K562 (cell line): ENCODE data around the gene DNAJB12. TPM values are rescaled to one million over a fixed set of nuclear protein-coding genes. Genes with fewer than 3 reads are reported as not detected.

Experiments used
- BRCA1 ChIP-seq, 2 experiments: fragments of 450-650 bp in 1 of 2; sonication (generic) in 1 of 2; formaldehyde crosslinking in 1 of 2; IDR thresholded peaks; 2 replicates each; pipeline versions ENCODE4 v1.5.0 to v1.6.1; 2017 to 2020; ENCODE audit warnings: mild to moderate bottlenecking in 1 of 2, missing genetic modification reagents in 1 of 2
- CHD2 ChIP-seq: IDR thresholded peaks from 2 replicates; pipeline ENCODE4 v1.6.1; 2011; ENCODE audit warnings: low read depth, low read length
- NRF1 ChIP-seq, 2 experiments: fragments of 450-650 bp; IDR thresholded peaks in 1 of 2; conservative IDR thresholded peaks in 1 of 2; 2 replicates each; pipeline ENCODE4 v1.6.1; 2014; ENCODE audit warnings: mild to moderate bottlenecking in 2 of 2
- PRMT5 ChIP-seq: sonication (generic); formaldehyde crosslinking; IDR thresholded peaks from 2 replicates; pipeline ENCODE4 v1.5.0; 2020; ENCODE audit warnings: missing genetic modification reagents
- RERE ChIP-seq: sonication (generic); formaldehyde crosslinking; IDR thresholded peaks from 2 replicates; pipeline ENCODE4 v1.8.0; 2023; ENCODE audit warnings: missing genetic modification reagents, mild to moderate bottlenecking, borderline replicate concordance
- SMARCE1 ChIP-seq: fragments of 450-650 bp; IDR thresholded peaks from 2 replicates; pipeline ENCODE4 v1.7.1; 2016; ENCODE audit warnings: mild to moderate bottlenecking
- TAF9B ChIP-seq: fragments of 450-650 bp; IDR thresholded peaks from 2 replicates; pipeline ENCODE4 v1.6.1; 2018; ENCODE audit warnings: mild to moderate bottlenecking; ENCODE audit not compliant: partially characterized antibody
- ZNF217 ChIP-seq: sonication (generic); formaldehyde crosslinking; IDR thresholded peaks from 2 replicates; pipeline ENCODE4 v1.8.0; 2022; ENCODE audit warnings: mild to moderate bottlenecking, missing genetic modification reagents
- ZNF76 ChIP-seq: fragments of 250-450 bp; sonication (Bioruptor Pico); IDR thresholded peaks from 2 replicates; pipeline ENCODE4 v1.4.0; 2020; ENCODE audit warnings: mild to moderate bottlenecking, moderate library complexity, borderline replicate concordance
- polyA plus RNA-seq, 8 experiments: library from polyadenylated mRNA; depleted of rRNA in 4 of 8; stranded (reverse) in 5 of 8; unstranded in 3 of 8; fragments of >200 nt; fragmentation: Nextera tagmentation in 2 of 8; fragmentation: Illumina TruSeq in 1 of 8; extraction: Ambion mirVana in 2 of 8; extraction: Trizol in 1 of 8; gene quantifications; 2 replicates each; pipeline versions ENCODE4 v1.2.1 to v1.2.3, GENCODE V29; 2011 to 2014; ENCODE audit warnings: inconsistent platforms in 1 of 8, missing spikeins in 1 of 8
- total RNA-seq, 7 experiments: library from RNA; depleted of rRNA in 6 of 7; stranded (reverse); fragments of >200 nt in 6 of 7; fragmentation: Illumina TruSeq in 2 of 7; extraction: Trizol in 2 of 7; gene quantifications; 2 replicates each; pipeline versions ENCODE4 v1.2.1 to v1.2.3, GENCODE V29; 2011 to 2021; ENCODE audit warnings: low replicate concordance in 1 of 7
- TF ChIP-seq, protein P1 (sequence below): fragments of 450-650 bp; IDR thresholded peaks from 2 replicates; pipeline ENCODE4 v1.6.1; 2016; ENCODE audit warnings: low read depth

Gene DNAJB12
- total and polyA plus RNA-seq, 9 of the 15 experiments (the other 6 are each of a cell fraction or from before 2014, with no cell fraction given): 3.5 to 31.5 (median 20.3) TPM

- no peak for TF ChIP-seq SMARCE1
- TF ChIP-seq CHD2: no peak; the same call in 1 of the 2 replicates
- TF ChIP-seq TAF9B: no peak
- no peak for TF ChIP-seq PRMT5 (CRISPR knock-in tag)
- TF ChIP-seq ZNF217 (CRISPR knock-in tag): no peak
- no peak for TF ChIP-seq BRCA1 (IDR thresholded peaks at IDR 0.05)
- TF ChIP-seq BRCA1 (CRISPR knock-in tag; IDR thresholded peaks at IDR 0.05): no peak
- TF ChIP-seq ZNF76 (CRISPR knock-in tag): peak; percentile 70; the same call in 1 of the 2 replicates
- no peak for TF ChIP-seq RERE (CRISPR knock-in tag)
- TF ChIP-seq, protein P1, sequence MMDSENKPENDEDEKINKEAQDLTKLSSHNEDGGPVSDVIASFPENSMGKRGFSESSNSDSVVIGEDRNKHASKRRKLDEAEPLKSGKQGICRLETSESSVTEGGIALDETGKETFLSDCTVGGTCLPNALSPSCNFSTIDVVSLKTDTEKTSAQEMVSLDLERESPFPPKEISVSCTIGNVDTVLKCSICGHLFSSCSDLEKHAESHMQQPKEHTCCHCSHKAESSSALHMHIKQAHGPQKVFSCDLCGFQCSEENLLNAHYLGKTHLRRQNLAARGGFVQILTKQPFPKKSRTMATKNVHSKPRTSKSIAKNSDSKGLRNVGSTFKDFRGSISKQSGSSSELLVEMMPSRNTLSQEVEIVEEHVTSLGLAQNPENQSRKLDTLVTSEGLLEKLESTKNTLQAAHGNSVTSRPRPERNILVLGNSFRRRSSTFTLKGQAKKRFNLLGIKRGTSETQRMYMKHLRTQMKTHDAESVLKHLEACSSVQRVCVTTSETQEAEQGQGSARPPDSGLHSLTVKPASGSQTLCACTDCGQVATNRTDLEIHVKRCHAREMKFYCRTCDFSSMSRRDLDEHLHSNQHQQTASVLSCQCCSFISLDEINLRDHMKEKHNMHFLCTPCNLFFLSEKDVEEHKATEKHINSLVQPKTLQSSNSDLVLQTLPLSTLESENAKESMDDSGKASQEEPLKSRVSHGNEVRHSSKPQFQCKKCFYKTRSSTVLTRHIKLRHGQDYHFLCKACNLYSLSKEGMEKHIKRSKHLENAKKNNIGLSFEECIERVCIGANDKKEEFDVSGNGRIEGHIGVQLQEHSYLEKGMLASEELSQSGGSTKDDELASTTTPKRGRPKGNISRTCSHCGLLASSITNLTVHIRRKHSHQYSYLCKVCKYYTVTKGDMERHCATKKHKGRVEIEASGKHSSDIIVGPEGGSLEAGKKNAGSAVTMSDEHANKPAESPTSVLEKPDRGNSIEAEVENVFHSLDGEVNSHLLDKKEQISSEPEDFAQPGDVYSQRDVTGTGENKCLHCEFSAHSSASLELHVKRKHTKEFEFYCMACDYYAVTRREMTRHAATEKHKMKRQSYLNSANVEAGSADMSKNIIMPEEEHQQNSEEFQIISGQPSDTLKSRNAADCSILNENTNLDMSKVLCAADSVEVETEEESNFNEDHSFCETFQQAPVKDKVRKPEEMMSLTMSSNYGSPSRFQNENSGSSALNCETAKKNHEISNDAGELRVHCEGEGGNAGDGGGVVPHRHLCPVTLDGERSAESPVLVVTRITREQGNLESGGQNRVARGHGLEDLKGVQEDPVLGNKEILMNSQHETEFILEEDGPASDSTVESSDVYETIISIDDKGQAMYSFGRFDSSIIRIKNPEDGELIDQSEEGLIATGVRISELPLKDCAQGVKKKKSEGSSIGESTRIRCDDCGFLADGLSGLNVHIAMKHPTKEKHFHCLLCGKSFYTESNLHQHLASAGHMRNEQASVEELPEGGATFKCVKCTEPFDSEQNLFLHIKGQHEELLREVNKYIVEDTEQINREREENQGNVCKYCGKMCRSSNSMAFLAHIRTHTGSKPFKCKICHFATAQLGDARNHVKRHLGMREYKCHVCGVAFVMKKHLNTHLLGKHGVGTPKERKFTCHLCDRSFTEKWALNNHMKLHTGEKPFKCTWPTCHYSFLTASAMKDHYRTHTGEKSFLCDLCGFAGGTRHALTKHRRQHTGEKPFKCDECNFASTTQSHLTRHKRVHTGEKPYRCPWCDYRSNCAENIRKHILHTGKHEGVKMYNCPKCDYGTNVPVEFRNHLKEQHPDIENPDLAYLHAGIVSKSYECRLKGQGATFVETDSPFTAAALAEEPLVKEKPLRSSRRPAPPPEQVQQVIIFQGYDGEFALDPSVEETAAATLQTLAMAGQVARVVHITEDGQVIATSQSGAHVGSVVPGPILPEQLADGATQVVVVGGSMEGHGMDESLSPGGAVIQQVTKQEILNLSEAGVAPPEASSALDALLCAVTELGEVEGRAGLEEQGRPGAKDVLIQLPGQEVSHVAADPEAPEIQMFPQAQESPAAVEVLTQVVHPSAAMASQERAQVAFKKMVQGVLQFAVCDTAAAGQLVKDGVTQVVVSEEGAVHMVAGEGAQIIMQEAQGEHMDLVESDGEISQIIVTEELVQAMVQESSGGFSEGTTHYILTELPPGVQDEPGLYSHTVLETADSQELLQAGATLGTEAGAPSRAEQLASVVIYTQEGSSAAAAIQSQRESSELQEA: no peak
- 0 out of 4 replicates have a peak, but pooled peaks of 1 of the 2 experiments have one; percentile 12 for TF ChIP-seq NRF1 (conservative IDR thresholded peaks at IDR 0.05 in 1 of 2, IDR thresholded peaks at IDR 0.05 in 1 of 2)
Observed at GRCh38 chr10:72328045-72328828, 26.5 kb downstream of the DNAJB12 start (continued).
